H1 (cell line): ENCODE results near the gene MACF1. TPM values are rescaled to one million over a fixed set of nuclear protein-coding genes. Genes with fewer than 3 reads are reported as not detected.
"Not testable (repeated sequence)": the region's sequence is repeated elsewhere in the genome, so short reads cannot be mapped to it uniquely, and the experiment has no call there.

Experiments
- CTCF ChIA-PET: fragments of 300-600 bp; sonication (Branson Sonifier 250); formaldehyde crosslinking; loops from one replicate; lab custom pipeline; 2021; ENCODE audit not compliant: partially characterized antibody; lab: Charles Lee
- POLR2A ChIA-PET: fragments of 300-600 bp; sonication (Branson Sonifier 250); formaldehyde crosslinking; loops from one replicate; lab custom pipeline; 2021; ENCODE audit warnings: inconsistent platforms; ENCODE audit not compliant: partially characterized antibody; lab: Charles Lee
- DNase-seq, 2 experiments: peaks; one replicate each; pipeline versions ENCODE4 v3.0.0 to v3.0.0-alpha.2; 2010 to 2022; ENCODE audit warnings: low spot score in 2 of 2, low read depth in 1 of 2, mixed read lengths in 1 of 2
- FAIRE-seq: peaks from 2 replicates; lab custom pipeline; 2011; peaks lifted over from hg19 to GRCh38; lab: Jason Lieb, UNC
- H2AFZ ChIP-seq: 2 replicates; pipeline ENCODE4 v1.8.1; 2012; ENCODE audit warnings: low read length, inconsistent platforms
- H2AK5ac ChIP-seq: 2 replicates; pipeline ENCODE4 v1.6.1; 2013; ENCODE audit warnings: low read depth, low read length
- H2BK120ac ChIP-seq: replicated peaks from 2 replicates; pipeline ENCODE3; 2013; ENCODE audit warnings: low read depth, low read length, inconsistent platforms
- H2BK12ac ChIP-seq: 2 replicates; pipeline ENCODE4 v1.6.1; 2013; ENCODE audit warnings: low read depth, low read length
- H2BK15ac ChIP-seq: 2 replicates; pipeline ENCODE4 v1.6.1; 2013; ENCODE audit warnings: low read length
- H2BK20ac ChIP-seq: 2 replicates; pipeline ENCODE4 v1.6.1; 2013; ENCODE audit warnings: low read length
- H2BK5ac ChIP-seq: 2 replicates; pipeline ENCODE4 v1.6.1; 2013; ENCODE audit warnings: low read depth, low read length
- H3K14ac ChIP-seq: 2 replicates; pipeline ENCODE4 v1.6.1; 2013; ENCODE audit warnings: inconsistent platforms; ENCODE audit not compliant: insufficient read length
- H3K18ac ChIP-seq: 2 replicates; pipeline ENCODE4 v1.6.1; 2013; ENCODE audit warnings: low read length; ENCODE audit errors: extremely low read depth
- H3K23ac ChIP-seq: 2 replicates; pipeline ENCODE4 v1.6.1; 2013; ENCODE audit warnings: inconsistent platforms; ENCODE audit not compliant: insufficient read length
- H3K23me2 ChIP-seq: 2 replicates; pipeline ENCODE4 v1.6.1; 2013; ENCODE audit warnings: low read depth, low read length
- H3K27ac ChIP-seq: 2 replicates; pipeline ENCODE4 v1.6.1; 2011; ENCODE audit warnings: low read depth, low read length, inconsistent platforms
- H3K27me3 ChIP-seq, 4 experiments: replicated peaks in 1 of 4; 1 replicate in 1 of 4; 2 replicates in 3 of 4; pipeline versions ENCODE4 v1.6.1 to v1.8.1; 2011 to 2013; ENCODE audit warnings: low read length in 3 of 4, mild to moderate bottlenecking in 3 of 4, inconsistent platforms in 2 of 4, mixed read lengths in 2 of 4, moderate library complexity in 1 of 4; ENCODE audit not compliant: control insufficient read depth in 3 of 4, insufficient read depth in 3 of 4; ENCODE audit errors: extremely low read depth in 1 of 4
- H3K36me3 ChIP-seq, 4 experiments: 2 replicates each; pipeline versions ENCODE4 v1.6.1 to v1.8.1; 2011 to 2013; ENCODE audit warnings: mild to moderate bottlenecking in 4 of 4, low read length in 3 of 4, moderate library complexity in 2 of 4, control low read depth in 1 of 4, inconsistent platforms in 1 of 4; ENCODE audit not compliant: insufficient read depth in 4 of 4, control insufficient read depth in 2 of 4
- H3K4ac ChIP-seq: replicated peaks from 2 replicates; pipeline ENCODE3; 2013; ENCODE audit warnings: low read length, low read depth, mixed read lengths, inconsistent platforms; ENCODE audit not compliant: insufficient read length
- H3K4me1 ChIP-seq, 4 experiments: replicated peaks in 1 of 4; 1 replicate in 1 of 4; 2 replicates in 3 of 4; pipeline versions ENCODE4 v1.6.1 to v1.8.1; 2011 to 2013; ENCODE audit warnings: low read length in 3 of 4, inconsistent platforms in 2 of 4, mixed read lengths in 1 of 4; ENCODE audit not compliant: insufficient read depth in 4 of 4, control insufficient read depth in 3 of 4
- H3K4me2 ChIP-seq, 2 experiments: 2 replicates each; pipeline versions ENCODE4 v1.6.1 to v1.8.1; 2011 to 2013; ENCODE audit warnings: low read depth in 2 of 2, low read length in 2 of 2, control low read depth in 1 of 2, inconsistent platforms in 1 of 2, mild to moderate bottlenecking in 1 of 2; ENCODE audit not compliant: insufficient read depth in 1 of 2
- H3K4me3 ChIP-seq, 4 experiments: fragments of 200-600, 300-600 bp in 1 of 4; sonication (generic), shearing (Covaris generic), sonication (Bioruptor Twin) in 1 of 4; 2 replicates each; pipeline versions ENCODE4 v1.5.1 to v1.8.1; 2011 to 2016; ENCODE audit warnings: low read length in 4 of 4, low read depth in 3 of 4, control low read depth in 2 of 4, inconsistent platforms in 2 of 4, mild to moderate bottlenecking in 2 of 4, mixed read lengths in 1 of 4, moderate library complexity in 1 of 4; ENCODE audit not compliant: insufficient read depth in 2 of 4; ENCODE audit errors: extremely low read depth in 1 of 4
- H3K56ac ChIP-seq: replicated peaks from 2 replicates; pipeline ENCODE3; 2013; ENCODE audit warnings: low read depth, mild to moderate bottlenecking, mixed read lengths, low read length, inconsistent platforms; ENCODE audit not compliant: insufficient read length
- H3K79me1 ChIP-seq: 2 replicates; pipeline ENCODE4 v1.6.1; 2013; ENCODE audit warnings: low read depth, low read length, control low read depth
- H3K79me2 ChIP-seq, 2 experiments: 2 replicates each; pipeline versions ENCODE4 v1.6.1 to v1.8.1; 2012 to 2013; ENCODE audit warnings: low read length in 2 of 2, mild to moderate bottlenecking in 2 of 2, inconsistent platforms in 1 of 2; ENCODE audit not compliant: insufficient read depth in 2 of 2, control insufficient read depth in 1 of 2
- H3K9ac ChIP-seq, 4 experiments: replicated peaks in 1 of 4; 1 replicate in 1 of 4; 2 replicates in 3 of 4; pipeline versions ENCODE4 v1.6.1 to v1.8.1; 2011 to 2013; ENCODE audit warnings: low read depth in 3 of 4, low read length in 3 of 4, control low read depth in 2 of 4, mild to moderate bottlenecking in 2 of 4, moderate library complexity in 2 of 4, inconsistent platforms in 1 of 4; ENCODE audit errors: extremely low read depth in 1 of 4
- H3K9me3 ChIP-seq, 2 experiments: 2 replicates each; pipeline versions ENCODE4 v1.6.1 to v1.8.1; 2012 to 2013; ENCODE audit warnings: mild to moderate bottlenecking in 2 of 2, moderate library complexity in 2 of 2, control low read depth in 1 of 2, inconsistent platforms in 1 of 2, low read depth in 1 of 2, low read length in 1 of 2, mixed read lengths in 1 of 2; ENCODE audit not compliant: insufficient read depth in 2 of 2
- H4K20me1 ChIP-seq, 2 experiments: replicated peaks in 1 of 2; 2 replicates each; pipeline versions ENCODE3 to v1.8.1; 2011 to 2013; ENCODE audit warnings: inconsistent platforms in 2 of 2, low read length in 2 of 2, mild to moderate bottlenecking in 1 of 2; ENCODE audit not compliant: insufficient read depth in 2 of 2, control insufficient read depth in 1 of 2
- H4K5ac ChIP-seq: 2 replicates; pipeline ENCODE4 v1.6.1; 2013; ENCODE audit warnings: low read length, low read depth, mixed read lengths, inconsistent platforms; ENCODE audit not compliant: insufficient read length
- H4K8ac ChIP-seq: 2 replicates; pipeline ENCODE4 v1.8.0; 2013; ENCODE audit warnings: mild to moderate bottlenecking, moderate library complexity, low read length, inconsistent platforms; ENCODE audit not compliant: insufficient read depth; ENCODE audit errors: extremely low read depth
- H4K91ac ChIP-seq: replicated peaks from 2 replicates; pipeline ENCODE3; 2013; ENCODE audit warnings: low read length, mixed read lengths, inconsistent platforms; ENCODE audit not compliant: insufficient read length
- WGBS, 2 experiments: shearing (Covaris generic) in 1 of 2; methylation state at CpG; one replicate each; pipeline versions ENCODE4 v1.1.6 to v1.1.7; 2013 to 2015; ENCODE audit warnings: low lambda C conversion rate in 2 of 2, mixed read lengths in 2 of 2, inconsistent platforms in 1 of 2, low coverage in 1 of 2, missing lambda C conversion rate in 1 of 2; ENCODE audit not compliant: insufficient replicate concordance in 2 of 2, insufficient coverage in 1 of 2, insufficient read length in 1 of 2; ENCODE audit errors: extremely low coverage in 1 of 2, missing lambda C conversion rate in 1 of 2; 5-methylcytosine and 5-hydroxymethylcytosine counted together
- polyA plus RNA-seq, 7 experiments: library from polyadenylated mRNA; depleted of rRNA in 3 of 7; stranded (reverse) in 5 of 7; unstranded in 2 of 7; fragments of >200 nt in 5 of 7; fragments of 200-250 nt in 2 of 7; gene quantifications; 1 replicate in 5 of 7; 2 replicates in 1 of 7; 4 replicates in 1 of 7; pipeline versions ENCODE4 v1.2.1 to v1.2.3, GENCODE V29; 2011 to 2013; ENCODE audit warnings: missing spikeins in 2 of 7, mixed read lengths in 2 of 7
- total RNA-seq: library from RNA; stranded (reverse); fragmentation: NEBNext Ultra II Directional; extraction: Animal tissue kit (Norgen Biotek cat#: 25700); gene quantifications from 2 replicates; pipeline ENCODE4 v1.2.1, GENCODE V29; 2021

MACF1 gene
- total and polyA plus RNA-seq, 2 of the 8 experiments (the other 6 are each of a cell fraction or from before 2014, with no cell fraction given): 59.8 to 285 TPM

GRCh38 chr1:39527190-39527579, 322.7 kb downstream of the MACF1 start:
- H3K18ac ChIP-seq, H3K23me2 ChIP-seq, H3K4me1 ChIP-seq, FAIRE-seq, H3K56ac ChIP-seq, H3K36me3 ChIP-seq, H3K79me1 ChIP-seq, H4K5ac ChIP-seq, H3K4me2 ChIP-seq, H2AFZ ChIP-seq, H3K27ac ChIP-seq, H3K79me2 ChIP-seq, H3K4ac ChIP-seq, H2BK120ac ChIP-seq, H3K14ac ChIP-seq, H2BK20ac ChIP-seq, H2BK12ac ChIP-seq, H3K27me3 ChIP-seq, H4K8ac ChIP-seq, H3K4me3 ChIP-seq, H3K23ac ChIP-seq, H2AK5ac ChIP-seq, H2BK15ac ChIP-seq, H3K9me3 ChIP-seq, H2BK5ac ChIP-seq, H4K91ac ChIP-seq, H3K9ac ChIP-seq, DNase-seq, H4K20me1 ChIP-seq: not testable (repeated sequence)
- ChIA-PET POLR2A (interaction anchor here (0.5 to 1.0 kb wide), 2 partner anchors 37 to 78 kb away, joined by 3 read pairs; no protein-coding TSS in a partner anchor), CTCF (interaction anchor here (0.8 to 2.4 kb wide), 2 partner anchors 11 to 35 kb away, joined by 3 to 11 read pairs; no protein-coding TSS in a partner anchor)
- WGBS, 2 experiments: 88% methylated on average over 6 of the region's 8 CpGs; no CpG with 5 or more reads in 1 of the 2 experiments
